Smooth muscle cell (in vitro differentiated cells): ENCODE data around the gene PIGX. TPM values are rescaled to one million over a fixed set of nuclear protein-coding genes. Genes with fewer than 3 reads are reported as not detected.

ENCODE experiments used
- DNase-seq: peaks from one replicate; lab custom pipeline; 2025; ENCODE audit not compliant: unreplicated experiment; lab: John Stamatoyannopoulos, UW
- H2AFZ ChIP-seq: fragments of 200-600 bp; sonication (generic); 2 replicates; pipeline ENCODE4 v1.6.0; 2016; ENCODE audit warnings: antibody characterized with exemption, low read depth, mild to moderate bottlenecking
- H3F3A ChIP-seq: fragments of 200-600 bp; sonication (generic); 2 replicates; pipeline ENCODE4 v1.6.0; 2017; ENCODE audit warnings: antibody characterized with exemption, low read depth
- H3K27ac ChIP-seq: fragments of 200-600 bp; sonication (generic); 2 replicates; pipeline ENCODE4 v1.5.1; 2016; ENCODE audit warnings: low read depth, mild to moderate bottlenecking
- H3K27me3 ChIP-seq: fragments of 200-600 bp; sonication (generic); 2 replicates; pipeline ENCODE4 v1.6.1; 2016; ENCODE audit warnings: low read depth, mild to moderate bottlenecking
- H3K36me3 ChIP-seq: fragments of 200-600 bp; sonication (generic); 2 replicates; pipeline ENCODE4 v1.5.1; 2016; ENCODE audit warnings: low read depth
- H3K4me1 ChIP-seq: fragments of 200-600 bp; sonication (generic); 2 replicates; pipeline ENCODE4 v1.5.1; 2016; ENCODE audit warnings: low read depth
- H3K4me2 ChIP-seq: fragments of 200-600 bp; sonication (generic); 2 replicates; pipeline ENCODE4 v1.6.0; 2016; ENCODE audit warnings: mild to moderate bottlenecking
- H3K4me3 ChIP-seq: fragments of 200-600 bp; sonication (generic); 2 replicates; pipeline ENCODE4 v1.5.1; 2016; ENCODE audit warnings: mild to moderate bottlenecking
- H3K79me2 ChIP-seq: fragments of 200-600 bp; sonication (generic); 2 replicates; pipeline ENCODE4 v1.6.0; 2016; ENCODE audit warnings: low read depth, mild to moderate bottlenecking
- H3K9ac ChIP-seq: fragments of 200-600 bp; sonication (generic); 2 replicates; pipeline ENCODE4 v1.6.0; 2016; ENCODE audit warnings: low read depth
- H3K9me3 ChIP-seq: fragments of 200-600 bp; sonication (generic); replicated peaks from 2 replicates; pipeline ENCODE4 v1.5.1; 2016; ENCODE audit warnings: low read depth
- H4K20me1 ChIP-seq: fragments of 200-600 bp; sonication (generic); 2 replicates; pipeline ENCODE4 v1.6.0; 2016; ENCODE audit warnings: low read depth
- CTCF ChIP-seq: fragments of 200-600 bp; sonication (generic); IDR thresholded peaks from 2 replicates; pipeline ENCODE4 v1.5.1; 2017; ENCODE audit warnings: borderline replicate concordance, mild to moderate bottlenecking, antibody characterized with exemption; ENCODE audit not compliant: insufficient read depth, poor library complexity, severe bottlenecking
- WGBS: methylation state at CpG from one replicate; pipeline ENCODE4 v1.1.7; 2016; ENCODE audit warnings: low lambda C conversion rate; 5-methylcytosine and 5-hydroxymethylcytosine counted together
- polyA plus RNA-seq: library from polyadenylated mRNA; unstranded; fragments of >200 nt; fragmentation: Nextera tagmentation; extraction: Ambion mirVana; gene quantifications from 2 replicates; pipeline ENCODE4 v1.2.1, GENCODE V29; 2016
- total RNA-seq: library from RNA; depleted of rRNA; stranded (reverse); fragments of >200 nt; gene quantifications from 2 replicates; pipeline ENCODE4 v1.2.3, GENCODE V29; 2014

Gene PIGX
- total and polyA plus RNA-seq, 2 experiments from 2014 or later = 27.6 to 34.6 TPM

GRCh38 chr3:196667056-196667825 is 44.9 kb upstream of the PIGX start:
- no peaks in the 10 kb centered on the region for H4K20me1 ChIP-seq
- no peak overlapping the region for H3K9ac ChIP-seq
- H3K27ac ChIP-seq = no peak overlapping the region
- no peak overlapping the region for H2AFZ ChIP-seq
- no peak for TF ChIP-seq CTCF
- H3K4me2 ChIP-seq = no peak overlapping the region
- peaks cover 19% of the 10 kb centered on the region for H3K4me1 ChIP-seq
- no peaks in the 10 kb centered on the region for H3K79me2 ChIP-seq
- 97% methylated on average over 14 of the region's 14 CpGs for WGBS
- no peak overlapping the region for H3K4me3 ChIP-seq
- no peaks in the 10 kb centered on the region for H3K36me3 ChIP-seq
- H3K9me3 ChIP-seq = no peaks in the 10 kb centered on the region
- DNase-seq = no peak
- H3K27me3 ChIP-seq = no peaks in the 10 kb centered on the region
- peaks cover 13% of the 10 kb centered on the region for H3F3A ChIP-seq

- WGBS = 67% methylated on average over 6 of the region's 6 CpGs
Observed at GRCh38 chr3:196670339-196670738, 41.8 kb upstream of the PIGX start.

GRCh38 chr3:196673632-196674031 is 38.5 kb upstream of the PIGX start:
- Histone ChIP-seq H3K9me3 (no peaks in the 10 kb centered on the region), H3K9ac (no peak overlapping the region), H3K4me1 (no peaks in the 10 kb centered on the region), H4K20me1 (no peaks in the 10 kb centered on the region), H3K4me2 (no peak overlapping the region), H3K4me3 (no peak overlapping the region), H3F3A (no peaks in the 10 kb centered on the region), H3K27me3 (no peaks in the 10 kb centered on the region), H3K36me3 (no peaks in the 10 kb centered on the region), H3K27ac (no peak overlapping the region), H2AFZ (no peak overlapping the region), H3K79me2 (no peaks in the 10 kb centered on the region)
- DNase-seq = no peak
- 86% methylated on average over 3 of the region's 3 CpGs for WGBS
- TF ChIP-seq CTCF = no peak

More at GRCh38 chr3:196670339-196670738, 41.8 kb upstream of the PIGX start:
- Histone ChIP-seq H3K9me3 (no peaks in the 10 kb centered on the region), H3K9ac (no peak overlapping the region), H3K27ac (no peak overlapping the region), H3K36me3 (no peaks in the 10 kb centered on the region), H3K4me3 (no peak overlapping the region), H3K4me2 (no peak overlapping the region), H3K4me1 (peaks cover 8% of the 10 kb centered on the region), H3K27me3 (no peaks in the 10 kb centered on the region), H3K79me2 (no peaks in the 10 kb centered on the region), H3F3A (no peaks in the 10 kb centered on the region), H2AFZ (peak overlapping the region; percentile 43), H4K20me1 (no peaks in the 10 kb centered on the region)
- no peak for TF ChIP-seq CTCF
- no peak for DNase-seq

GRCh38 chr3:196677353-196677752 is 34.8 kb upstream of the PIGX start:
- Histone ChIP-seq H3K27ac (no peak overlapping the region), H3K79me2 (no peaks in the 10 kb centered on the region), H3K4me1 (no peaks in the 10 kb centered on the region), H3K9ac (no peak overlapping the region), H2AFZ (no peak overlapping the region), H3F3A (no peaks in the 10 kb centered on the region), H4K20me1 (no peaks in the 10 kb centered on the region), H3K4me3 (no peak overlapping the region), H3K36me3 (no peaks in the 10 kb centered on the region), H3K9me3 (no peaks in the 10 kb centered on the region), H3K4me2 (no peak overlapping the region), H3K27me3 (peaks cover 5% of the 10 kb centered on the region)
- DNase-seq = no peak
- 18% methylated on average over 1 of the region's 1 CpG for WGBS
- TF ChIP-seq CTCF = no peak
